NCI-H1930 (cell line): ENCODE measurements around the gene GPR153.

Experiments
- DNase-seq, 2 experiments: peaks; one replicate each; lab custom pipeline; 2025; lab: John Stamatoyannopoulos, UW

The GPR153 gene

GRCh38 chr1:6269296-6269695 is 8.4 kb upstream of the GPR153 start:
- DNase-seq, result no peak

- no peak for DNase-seq
These were observed 7.5 kb upstream of the GPR153 start for GRCh38 chr1:6268415-6268814.

GRCh38 chr1:6267686-6268322 is 6.9 kb upstream of the GPR153 start:
- no peak for DNase-seq

- DNase-seq, result no peak
These were observed 5.7 kb upstream of the GPR153 start for GRCh38 chr1:6266641-6267040.

- no peak for DNase-seq
These were observed 4.3 kb upstream of the GPR153 start for GRCh38 chr1:6265151-6265550.

- DNase-seq, result no peak
These were observed 2.8 kb upstream of the GPR153 start for GRCh38 chr1:6263716-6264115.

GRCh38 chr1:6262555-6263420 is 1.9 kb upstream of the GPR153 start:
- DNase-seq, result no peak

GRCh38 chr1:6261615-6261995 is 707 bp upstream of the GPR153 start:
- no peak for DNase-seq

GRCh38 chr1:6260433-6260934 is 414 bp downstream of the GPR153 start:
- peak in 1 of 2 experiments; percentile 31 for DNase-seq

- peak; percentile 27 to 58 for DNase-seq
These were observed 1.2 kb downstream of the GPR153 start for GRCh38 chr1:6259491-6260362.

GRCh38 chr1:6258675-6259074 is 2.2 kb downstream of the GPR153 start:
- no peak for DNase-seq

- DNase-seq, result no peak
These were observed 3.3 kb downstream of the GPR153 start for GRCh38 chr1:6257541-6258069.

GRCh38 chr1:6256645-6257044 is 4.3 kb downstream of the GPR153 start:
- no peak for DNase-seq

GRCh38 chr1:6254691-6255090 is 6.2 kb downstream of the GPR153 start:
- DNase-seq, result no peak

GRCh38 chr1:6253380-6253779 is 7.5 kb downstream of the GPR153 start:
- DNase-seq, result no peak

- DNase-seq, result no peak
These were observed 8.6 kb downstream of the GPR153 start for GRCh38 chr1:6252374-6252710.

GRCh38 chr1:6251681-6252373 is 9.1 kb downstream of the GPR153 start:
- DNase-seq, result no peak

GRCh38 chr1:6251233-6251632 is 9.7 kb downstream of the GPR153 start:
- no peak for DNase-seq

GRCh38 chr1:6249739-6250689 is 10.9 kb downstream of the GPR153 start:
- peak in 1 of 2 experiments; percentile 19 for DNase-seq
